OCI-LY3 (cell line): Measurements from ENCODE around the gene LNX1.

ENCODE experiments used
- EZH2phosphoT487 ChIP-seq: fragments of 200-600 bp; shearing (Covaris generic); IDR thresholded peaks from 2 replicates; pipeline ENCODE4 v1.6.1; 2018; ENCODE audit warnings: antibody characterized with exemption, mixed run types, low read depth
- TF ChIP-seq, protein P1 (sequence below): fragments of 200-600, 300-600 bp; sonication (generic); IDR thresholded peaks from 2 replicates; pipeline ENCODE4 v1.5.1; 2014; ENCODE audit warnings: antibody characterized with exemption, low read length, low read depth

DNA sequence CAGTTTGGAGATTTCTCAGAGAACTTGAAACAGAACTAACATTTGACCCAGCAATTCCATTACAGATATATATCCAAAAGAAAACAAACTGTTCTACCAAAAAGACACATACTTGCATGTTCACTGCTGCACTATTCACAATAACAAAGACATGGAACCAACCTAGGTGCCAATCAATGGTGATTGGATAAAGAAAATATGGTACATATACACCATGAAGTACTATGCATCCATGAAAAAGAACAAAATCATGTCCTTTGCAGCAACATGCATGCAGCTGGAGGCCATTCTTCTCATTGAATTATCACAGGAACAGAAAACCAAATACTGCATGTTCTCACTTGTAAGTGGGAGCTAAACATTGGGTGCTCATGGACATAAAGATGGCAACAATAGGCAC, 47.6 kb upstream of the LNX1 start:
- TF ChIP-seq, protein P1, sequence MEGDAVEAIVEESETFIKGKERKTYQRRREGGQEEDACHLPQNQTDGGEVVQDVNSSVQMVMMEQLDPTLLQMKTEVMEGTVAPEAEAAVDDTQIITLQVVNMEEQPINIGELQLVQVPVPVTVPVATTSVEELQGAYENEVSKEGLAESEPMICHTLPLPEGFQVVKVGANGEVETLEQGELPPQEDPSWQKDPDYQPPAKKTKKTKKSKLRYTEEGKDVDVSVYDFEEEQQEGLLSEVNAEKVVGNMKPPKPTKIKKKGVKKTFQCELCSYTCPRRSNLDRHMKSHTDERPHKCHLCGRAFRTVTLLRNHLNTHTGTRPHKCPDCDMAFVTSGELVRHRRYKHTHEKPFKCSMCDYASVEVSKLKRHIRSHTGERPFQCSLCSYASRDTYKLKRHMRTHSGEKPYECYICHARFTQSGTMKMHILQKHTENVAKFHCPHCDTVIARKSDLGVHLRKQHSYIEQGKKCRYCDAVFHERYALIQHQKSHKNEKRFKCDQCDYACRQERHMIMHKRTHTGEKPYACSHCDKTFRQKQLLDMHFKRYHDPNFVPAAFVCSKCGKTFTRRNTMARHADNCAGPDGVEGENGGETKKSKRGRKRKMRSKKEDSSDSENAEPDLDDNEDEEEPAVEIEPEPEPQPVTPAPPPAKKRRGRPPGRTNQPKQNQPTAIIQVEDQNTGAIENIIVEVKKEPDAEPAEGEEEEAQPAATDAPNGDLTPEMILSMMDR: no peak
- TF ChIP-seq EZH2phosphoT487: no peak
